ENCODE measurements around the gene PPA1.

DNA sequence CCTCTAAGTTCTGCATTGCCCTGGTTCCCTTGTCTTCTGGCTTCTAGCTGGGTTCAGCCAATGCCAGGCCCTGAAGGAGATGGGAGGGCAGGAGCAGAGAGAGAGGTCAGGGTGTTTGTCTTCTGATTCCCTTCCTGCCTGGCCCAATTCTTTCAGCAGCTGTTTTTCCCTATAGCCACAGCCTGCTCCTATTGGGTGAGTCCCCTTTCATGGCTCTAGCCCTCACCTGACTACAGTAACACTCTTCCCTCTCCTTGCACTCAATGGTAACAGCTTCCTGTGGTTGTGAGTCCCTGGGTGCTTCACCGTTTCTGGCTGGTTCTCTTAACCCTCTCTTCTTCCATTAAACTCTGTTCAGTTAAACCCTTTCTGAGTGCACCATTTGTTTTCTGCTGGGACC, 33.5 kb upstream of the PPA1 start:
- TF ChIP-seq, protein P1, sequence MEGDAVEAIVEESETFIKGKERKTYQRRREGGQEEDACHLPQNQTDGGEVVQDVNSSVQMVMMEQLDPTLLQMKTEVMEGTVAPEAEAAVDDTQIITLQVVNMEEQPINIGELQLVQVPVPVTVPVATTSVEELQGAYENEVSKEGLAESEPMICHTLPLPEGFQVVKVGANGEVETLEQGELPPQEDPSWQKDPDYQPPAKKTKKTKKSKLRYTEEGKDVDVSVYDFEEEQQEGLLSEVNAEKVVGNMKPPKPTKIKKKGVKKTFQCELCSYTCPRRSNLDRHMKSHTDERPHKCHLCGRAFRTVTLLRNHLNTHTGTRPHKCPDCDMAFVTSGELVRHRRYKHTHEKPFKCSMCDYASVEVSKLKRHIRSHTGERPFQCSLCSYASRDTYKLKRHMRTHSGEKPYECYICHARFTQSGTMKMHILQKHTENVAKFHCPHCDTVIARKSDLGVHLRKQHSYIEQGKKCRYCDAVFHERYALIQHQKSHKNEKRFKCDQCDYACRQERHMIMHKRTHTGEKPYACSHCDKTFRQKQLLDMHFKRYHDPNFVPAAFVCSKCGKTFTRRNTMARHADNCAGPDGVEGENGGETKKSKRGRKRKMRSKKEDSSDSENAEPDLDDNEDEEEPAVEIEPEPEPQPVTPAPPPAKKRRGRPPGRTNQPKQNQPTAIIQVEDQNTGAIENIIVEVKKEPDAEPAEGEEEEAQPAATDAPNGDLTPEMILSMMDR (IDR thresholded peaks at IDR 0.05), result no peak
- no peak for TF ChIP-seq POLR2A (IDR thresholded peaks at IDR 0.05)

Data from uterus (tissue), 2 donors.